DND-41 (cell line): ENCODE results near the gene F10.

Source experiments
- ATAC-seq: fragments of 200-7000 bp; cut with Tn5 transposase; 3 replicates; pipeline ENCODE4 v1.9.1; 2021; ENCODE audit warnings: low read depth; ENCODE audit not compliant: insufficient read depth
- DNase-seq: peaks from one replicate; pipeline ENCODE4 v3.0.0-alpha.2; 2020
- H2AFZ ChIP-seq: 2 replicates; pipeline ENCODE4 v1.6.0; 2012; ENCODE audit warnings: low read depth, low read length
- H3K27ac ChIP-seq: 2 replicates; pipeline ENCODE4 v1.5.1; 2012; ENCODE audit warnings: low read length, inconsistent platforms
- H3K27me3 ChIP-seq: fragments of 200-600 bp; sonication (generic); 2 replicates; pipeline ENCODE4 v1.6.0; 2012; ENCODE audit warnings: low read length, mild to moderate bottlenecking, inconsistent platforms; ENCODE audit not compliant: insufficient read depth, poor library complexity
- H3K36me3 ChIP-seq: 2 replicates; pipeline ENCODE4 v1.5.1; 2012; ENCODE audit warnings: low read length, inconsistent platforms; ENCODE audit not compliant: insufficient read depth
- H3K4me1 ChIP-seq: 2 replicates; pipeline ENCODE4 v1.5.1; 2012; ENCODE audit warnings: mild to moderate bottlenecking, low read length; ENCODE audit not compliant: insufficient read depth
- H3K4me2 ChIP-seq: 2 replicates; pipeline ENCODE4 v1.6.0; 2012; ENCODE audit warnings: mild to moderate bottlenecking, moderate library complexity, low read length, inconsistent platforms; ENCODE audit not compliant: insufficient read depth
- H3K4me3 ChIP-seq, 2 experiments: fragments of 200-600 bp in 1 of 2; shearing (Covaris generic) in 1 of 2; 2 replicates each; pipeline ENCODE4 v1.5.1; 2012 to 2016; ENCODE audit warnings: inconsistent platforms in 2 of 2, low read length in 2 of 2, mild to moderate bottlenecking in 2 of 2, low read depth in 1 of 2, moderate library complexity in 1 of 2
- H3K79me2 ChIP-seq: 2 replicates; pipeline ENCODE4 v1.6.0; 2012; ENCODE audit warnings: low read length, inconsistent platforms; ENCODE audit not compliant: insufficient read depth
- H3K9ac ChIP-seq: 2 replicates; pipeline ENCODE4 v1.6.0; 2012; ENCODE audit warnings: low read depth, mild to moderate bottlenecking, inconsistent platforms, low read length, moderate library complexity
- H3K9me3 ChIP-seq: 2 replicates; pipeline ENCODE4 v1.5.1; 2012; ENCODE audit warnings: low read length, moderate library complexity, mild to moderate bottlenecking, inconsistent platforms; ENCODE audit not compliant: insufficient read depth, severe bottlenecking
- H4K20me1 ChIP-seq: 2 replicates; pipeline ENCODE4 v1.6.0; 2012; ENCODE audit warnings: low read length; ENCODE audit not compliant: insufficient read depth
- CTCF ChIP-seq: IDR thresholded peaks from 2 replicates; pipeline ENCODE4 v1.5.1; 2012; ENCODE audit warnings: borderline replicate concordance, low read length, moderate library complexity, mild to moderate bottlenecking; ENCODE audit not compliant: poor library complexity, severe bottlenecking; ENCODE audit errors: extremely low read depth
- EZH2 ChIP-seq: IDR thresholded peaks from 3 replicates; pipeline ENCODE4 v1.6.1; 2012; ENCODE audit warnings: borderline replicate concordance, low read depth, mild to moderate bottlenecking, moderate library complexity, low read length, inconsistent platforms; ENCODE audit not compliant: severe bottlenecking

Gene F10

GRCh38 chr13:113083022-113083373 is 39.6 kb upstream of the F10 start:
- no peak overlapping the region for H3K9ac ChIP-seq
- no peak overlapping the region for H2AFZ ChIP-seq
- no peaks in the 10 kb centered on the region for H3K36me3 ChIP-seq
- H3K27me3 ChIP-seq = no peaks in the 10 kb centered on the region
- no peak overlapping the region for H3K4me2 ChIP-seq
- H3K9me3 ChIP-seq = peaks cover 9% of the 10 kb centered on the region
- DNase-seq (no peak), ATAC-seq (no peak)
- no peak overlapping the region for H3K27ac ChIP-seq
- H3K79me2 ChIP-seq = no peaks in the 10 kb centered on the region
- no peak for TF ChIP-seq EZH2
- TF ChIP-seq CTCF = no peak
- H3K4me1 ChIP-seq = no peaks in the 10 kb centered on the region
- H4K20me1 ChIP-seq = no peaks in the 10 kb centered on the region
- no peak overlapping the region for H3K4me3 ChIP-seq

- Histone ChIP-seq H3K4me2 (no peak overlapping the region), H2AFZ (no peak overlapping the region), H3K27ac (no peak overlapping the region), H3K4me3 (no peak overlapping the region), H3K27me3 (no peaks in the 10 kb centered on the region), H3K9me3 (peaks cover 9% of the 10 kb centered on the region), H3K4me1 (no peaks in the 10 kb centered on the region), H4K20me1 (no peaks in the 10 kb centered on the region), H3K9ac (no peak overlapping the region), H3K36me3 (no peaks in the 10 kb centered on the region), H3K79me2 (no peaks in the 10 kb centered on the region)
- TF ChIP-seq CTCF (no peak), EZH2 (no peak)
- ATAC-seq (no peak), DNase-seq (no peak)
Observed at GRCh38 chr13:113083402-113084061, 39.1 kb upstream of the F10 start.

GRCh38 chr13:113084094-113084942 is 38.3 kb upstream of the F10 start:
- TF ChIP-seq EZH2 (no peak), CTCF (no peak)
- no peak for DNase-seq
- Histone ChIP-seq H3K9ac (no peak overlapping the region), H3K79me2 (no peaks in the 10 kb centered on the region), H2AFZ (no peak overlapping the region), H3K27ac (no peak overlapping the region), H3K36me3 (no peaks in the 10 kb centered on the region), H3K4me2 (no peak overlapping the region), H4K20me1 (no peaks in the 10 kb centered on the region), H3K4me1 (no peaks in the 10 kb centered on the region), H3K4me3 (no peak overlapping the region), H3K9me3 (peaks cover 9% of the 10 kb centered on the region), H3K27me3 (no peaks in the 10 kb centered on the region)
- ATAC-seq = no peak
